GM21367 (cell line): Measurements from ENCODE around the gene CDCP2.
"Not testable (repeated sequence)": the region's sequence is repeated elsewhere in the genome, so short reads cannot be mapped to it uniquely, and the experiment has no call there.

Source experiments
- ATAC-seq: cut with Tn5 transposase; IDR thresholded peaks from one replicate; pipeline ENCODE4 v1.9.1; 2021; ENCODE audit not compliant: unreplicated experiment

CDCP2 gene

GRCh38 chr1:54094730-54095105, 58.1 kb downstream of the CDCP2 start:
- ATAC-seq = not testable (repeated sequence)

- ATAC-seq = no peak
Observed at GRCh38 chr1:54094001-54094729, 58.6 kb downstream of the CDCP2 start.

GRCh38 chr1:54091666-54092065, 61.1 kb downstream of the CDCP2 start:
- ATAC-seq = no peak

- ATAC-seq = no peak
Observed at GRCh38 chr1:54088385-54088784, 64.4 kb downstream of the CDCP2 start.

GRCh38 chr1:54086754-54087153, 66.0 kb downstream of the CDCP2 start:
- ATAC-seq = no peak

GRCh38 chr1:54084794-54085193, 68.0 kb downstream of the CDCP2 start:
- no peak for ATAC-seq
